Activated CD4-positive, alpha-beta T cell treated with anti-CD3 and anti-CD28 coated beads for 36 hours (primary cell): ENCODE measurements around the gene AMD1. TPM values are rescaled to one million over a fixed set of nuclear protein-coding genes. Genes with fewer than 3 reads are reported as not detected.
"Not testable (repeated sequence)": the region's sequence is repeated elsewhere in the genome, so short reads cannot be mapped to it uniquely, and the experiment has no call there.

Experiments
- ATAC-seq: fragments of 200-7000 bp; cut with Tn5 transposase; one replicate; pipeline ENCODE4 v1.10.0; 2021; ENCODE audit warnings: mild to moderate bottlenecking, moderate library complexity
- CTCF ChIA-PET: fragments of 350-600 bp; sonication (Branson Sonifier 250); formaldehyde crosslinking; loops from one replicate; lab custom pipeline; 2021; ENCODE audit warnings: antibody characterized with exemption; lab: Charles Lee
- POLR2A ChIA-PET: fragments of 350-600 bp; sonication (Branson Sonifier 250); formaldehyde crosslinking; loops from one replicate; lab custom pipeline; 2021; ENCODE audit warnings: antibody characterized with exemption, inconsistent platforms; lab: Charles Lee
- DNase-seq: peaks from one replicate; pipeline ENCODE4 v3.0.0-alpha.2; 2020
- H3K27ac Mint-ChIP-seq: one replicate; pipeline ENCODE4 v1.8.0; 2021; ENCODE audit warnings: mixed read lengths
- H3K27me3 Mint-ChIP-seq: one replicate; pipeline ENCODE4 v1.8.0; 2021; ENCODE audit warnings: mixed read lengths
- H3K36me3 Mint-ChIP-seq: one replicate; pipeline ENCODE4 v1.8.0; 2021; ENCODE audit warnings: low read depth, mixed read lengths
- H3K4me1 Mint-ChIP-seq: one replicate; pipeline ENCODE4 v1.8.0; 2021; ENCODE audit warnings: mixed read lengths
- H3K4me3 Mint-ChIP-seq: one replicate; pipeline ENCODE4 v1.8.0; 2021; ENCODE audit warnings: mild to moderate bottlenecking, moderate library complexity, mixed read lengths
- H3K9me3 Mint-ChIP-seq: one replicate; pipeline ENCODE4 v1.8.0; 2021; ENCODE audit warnings: low read depth, mixed read lengths
- intact Hi-C, 2 experiments: fragments of 100-400 bp; cut with DNase I in 1 of 2; cut with micrococcal nuclease in 1 of 2; formaldehyde crosslinking; loops; one replicate each; pipeline versions ENCODE4 v1.14.2 to v1.15.1; 2022 to 2024; cut with DNase I, micrococcal nuclease
- total RNA-seq, 2 experiments: library from RNA; stranded (reverse); gene quantifications; one replicate each; pipeline ENCODE4 v1.2.3, GENCODE V29; 2021

Gene AMD1
- total RNA-seq, 2 experiments from 2014 or later = 90.5 to 127 TPM

DNA sequence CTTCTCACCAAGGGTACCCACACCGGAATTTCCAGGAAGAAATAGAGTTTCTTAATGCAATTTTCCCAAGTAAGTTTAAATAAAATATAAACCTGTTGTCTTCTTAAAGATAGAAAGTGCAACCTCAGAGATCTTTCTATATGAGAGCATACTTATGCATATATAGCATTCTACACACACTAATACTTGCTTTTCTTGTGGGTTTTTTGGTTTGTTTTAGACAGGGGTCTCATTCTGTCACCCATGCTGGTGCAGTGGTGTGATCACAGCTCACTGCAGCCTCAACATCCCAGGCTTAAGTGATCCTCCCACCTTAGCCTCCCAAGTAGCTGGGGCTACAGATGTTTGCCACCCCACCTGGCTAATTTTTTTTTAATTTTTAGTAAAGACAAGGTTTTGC lies 15.7 kb downstream of the AMD1 start:
- DNase-seq (no peak), ATAC-seq (peak; percentile 42)
- Mint-ChIP-seq H3K4me1 (peaks cover 25% of the 10 kb centered on the region), H3K4me3 (no peak overlapping the region), H3K27ac (no peak overlapping the region), H3K27me3 (no peaks in the 10 kb centered on the region), H3K36me3 (peaks cover 52% of the 10 kb centered on the region), H3K9me3 (no peaks in the 10 kb centered on the region)
- CTCF ChIA-PET = interaction anchor here (1.6 to 1.8 kb wide), 3 partner anchors 7 to 208 kb away, joined by 3 to 7 read pairs (median 5); no protein-coding TSS in a partner anchor
- POLR2A ChIA-PET = interaction anchor here (0.6 to 1.6 kb wide), 6 partner anchors 8 to 980 kb away, joined by 3 to 5 read pairs (median 4); partner anchors contain the start of genes AMD1 and GTF3C6
- intact Hi-C loops = no loop called here

DNA sequence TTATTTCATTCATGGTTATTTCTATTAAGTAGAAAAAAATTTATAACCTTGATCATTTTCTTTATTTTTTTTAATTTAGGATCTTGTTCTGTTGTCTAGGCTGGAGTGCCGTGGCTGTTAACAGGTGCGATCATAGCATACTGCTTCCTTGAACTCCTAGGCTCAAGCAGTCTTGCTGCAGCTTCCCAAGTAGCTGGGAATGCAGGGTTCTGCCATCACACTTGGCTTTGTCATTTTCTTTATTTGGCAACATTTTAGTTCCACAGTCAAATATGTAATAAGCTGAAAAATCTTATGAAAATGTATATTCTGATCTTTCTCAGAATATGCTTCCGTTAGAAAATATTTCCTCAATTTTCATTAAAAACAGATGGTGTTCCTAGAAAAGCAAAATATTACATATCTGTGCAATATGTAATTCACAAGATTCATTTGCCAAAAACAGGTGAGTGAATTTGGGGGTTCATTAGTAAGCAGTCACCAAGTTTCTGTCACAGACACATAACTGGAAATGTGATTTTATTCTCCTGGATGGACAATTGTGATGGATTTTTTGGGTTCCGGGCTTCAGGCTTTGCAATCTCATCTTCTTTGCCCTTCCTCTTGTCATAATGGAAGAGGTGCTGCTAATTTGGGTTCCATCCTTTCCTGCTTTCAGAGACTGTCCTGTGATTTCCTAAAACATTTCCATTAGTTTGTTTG lies 21.5 kb downstream of the AMD1 start:
- ATAC-seq (no peak), DNase-seq (no peak)
- intact Hi-C loops = no loop called here
- H3K9me3 Mint-ChIP-seq = no peaks in the 10 kb centered on the region
- ChIA-PET POLR2A (no interaction called here), CTCF (no interaction called here)
- H3K36me3 Mint-ChIP-seq = peaks cover 70% of the 10 kb centered on the region
- H3K27me3 Mint-ChIP-seq = no peaks in the 10 kb centered on the region
- peaks cover 3% of the 10 kb centered on the region for H3K4me1 Mint-ChIP-seq
- H3K4me3 Mint-ChIP-seq = no peak overlapping the region
- no peak overlapping the region for H3K27ac Mint-ChIP-seq

DNA sequence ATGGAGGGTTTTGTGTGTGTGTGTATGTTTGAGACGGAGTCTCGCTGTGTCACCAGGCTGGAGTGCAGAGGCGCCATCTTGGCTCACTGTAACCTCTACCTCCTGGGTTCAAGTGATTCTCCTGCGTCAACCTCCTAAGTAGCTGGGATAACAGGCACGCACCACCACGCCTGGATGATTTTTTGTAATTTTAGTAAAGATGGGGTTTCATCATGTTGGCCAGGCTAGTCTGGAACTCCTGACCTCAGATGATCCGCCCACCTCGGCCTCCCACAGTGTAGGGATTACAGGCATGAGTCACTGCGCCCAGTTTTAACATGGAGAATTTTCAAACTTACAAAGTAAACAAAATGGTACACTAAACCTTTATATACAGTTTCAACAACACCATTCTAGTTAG lies 22.8 kb downstream of the AMD1 start:
- DNase-seq (no peak), ATAC-seq (no peak)
- H3K9me3 Mint-ChIP-seq = no peaks in the 10 kb centered on the region
- ChIA-PET CTCF (interaction anchor here (1.1 kb wide), 1 partner anchor 10 kb away, joined by 3 read pairs; no protein-coding TSS in a partner anchor), POLR2A (no interaction called here)
- intact Hi-C loops = no loop called here
- H3K4me1 Mint-ChIP-seq = peaks cover 3% of the 10 kb centered on the region
- H3K4me3 Mint-ChIP-seq = no peak overlapping the region
- H3K27ac Mint-ChIP-seq = peak overlapping the region; percentile 31
- H3K36me3 Mint-ChIP-seq = peaks cover 60% of the 10 kb centered on the region
- H3K27me3 Mint-ChIP-seq = no peaks in the 10 kb centered on the region

DNA sequence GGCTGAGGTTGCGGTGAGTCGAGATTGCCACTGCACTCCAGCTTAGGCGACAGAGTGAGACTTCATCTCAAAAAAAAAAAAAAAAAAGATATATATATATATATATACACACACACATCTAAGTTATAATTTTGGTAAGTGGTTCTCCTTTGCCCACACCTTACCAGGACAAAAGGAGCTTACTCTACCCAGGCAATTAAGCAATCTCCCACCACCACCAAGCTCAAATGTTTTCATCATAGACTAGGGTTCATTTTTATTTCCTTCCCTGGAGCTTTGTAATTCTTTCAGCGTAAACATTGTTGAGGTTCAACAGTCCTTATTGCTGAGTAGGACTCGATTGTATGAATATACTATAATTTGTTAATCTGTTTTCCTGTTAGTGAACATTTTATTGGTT lies 23.5 kb downstream of the AMD1 start:
- Mint-ChIP-seq H3K4me3 (no peak overlapping the region), H3K27me3 (no peaks in the 10 kb centered on the region), H3K27ac (no peak overlapping the region), H3K4me1 (peaks cover 3% of the 10 kb centered on the region), H3K9me3 (peaks cover under 1% of the 10 kb centered on the region), H3K36me3 (peaks cover 55% of the 10 kb centered on the region)
- intact Hi-C loops = no loop called here
- DNase-seq = no peak
- ChIA-PET POLR2A (no interaction called here), CTCF (interaction anchor here (1.1 kb wide), 1 partner anchor 11 kb away, joined by 3 read pairs; no protein-coding TSS in a partner anchor)
- no peak for ATAC-seq

DNA sequence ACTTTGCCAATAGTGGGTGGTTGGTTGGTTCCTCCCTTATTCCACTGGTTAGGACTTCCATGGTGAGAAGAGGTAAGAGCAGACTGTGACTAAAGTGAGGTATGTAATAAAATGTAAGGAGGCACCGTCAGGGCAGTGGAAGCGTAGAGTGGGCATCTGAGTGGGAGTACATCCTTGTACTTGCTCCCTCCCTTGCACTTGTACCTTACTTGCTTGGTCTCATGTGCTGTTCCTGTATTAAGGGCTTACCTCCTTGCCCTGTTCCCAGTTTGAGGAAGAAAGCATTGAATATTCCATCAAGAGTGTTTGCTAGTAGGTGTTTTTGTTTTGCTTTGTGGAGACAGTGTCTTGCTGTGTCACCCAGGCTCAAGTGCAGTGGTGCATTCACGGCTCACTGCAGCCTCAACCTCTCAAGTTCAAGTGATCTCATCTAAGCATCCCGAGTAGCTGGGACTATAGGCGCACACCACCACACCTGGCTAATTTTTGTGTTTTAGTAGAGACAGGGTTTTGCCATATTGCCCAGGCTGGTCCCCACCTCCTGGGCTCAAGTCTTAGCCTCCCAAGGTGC lies 25.5 kb downstream of the AMD1 start:
- Mint-ChIP-seq H3K9me3 (peaks cover 13% of the 10 kb centered on the region), H3K4me1 (peaks cover 3% of the 10 kb centered on the region), H3K27ac (no peak overlapping the region), H3K36me3 (peaks cover 48% of the 10 kb centered on the region), H3K27me3 (no peaks in the 10 kb centered on the region), H3K4me3 (no peak overlapping the region)
- ChIA-PET POLR2A (no interaction called here), CTCF (no interaction called here)
- intact Hi-C loops = no loop called here
- no peak for DNase-seq
- peak; percentile 8 for ATAC-seq

DNA sequence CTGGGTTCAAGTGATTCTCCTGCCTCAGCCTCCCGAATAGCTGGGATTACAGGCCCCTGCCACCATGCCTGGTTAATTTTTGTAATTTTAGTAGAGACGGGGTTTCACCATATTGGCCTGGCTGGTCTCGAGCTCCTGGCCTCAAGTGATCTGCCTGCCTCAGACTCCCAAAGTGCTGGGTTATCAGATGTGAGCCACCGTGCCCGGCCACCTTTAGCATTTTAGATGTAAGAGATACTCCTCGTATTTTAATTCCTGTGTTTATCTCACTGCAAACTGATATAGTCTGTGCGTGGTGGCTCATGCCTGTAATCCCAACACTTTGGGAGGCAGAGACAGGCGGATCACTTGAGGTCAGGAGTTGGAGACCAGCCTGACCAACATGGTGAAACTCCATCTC lies 27.0 kb downstream of the AMD1 start:
- H3K4me1 Mint-ChIP-seq, CTCF ChIA-PET, H3K27me3 Mint-ChIP-seq, H3K27ac Mint-ChIP-seq, ATAC-seq, H3K4me3 Mint-ChIP-seq, DNase-seq, intact Hi-C loops: not testable (repeated sequence)
- peaks cover 43% of the 10 kb centered on the region for H3K36me3 Mint-ChIP-seq
- POLR2A ChIA-PET = interaction anchor here (0.6 to 0.8 kb wide), 2 partner anchors 16 to 59 kb away, joined by 3 to 4 read pairs; no protein-coding TSS in a partner anchor
- H3K9me3 Mint-ChIP-seq = peaks cover 20% of the 10 kb centered on the region

DNA sequence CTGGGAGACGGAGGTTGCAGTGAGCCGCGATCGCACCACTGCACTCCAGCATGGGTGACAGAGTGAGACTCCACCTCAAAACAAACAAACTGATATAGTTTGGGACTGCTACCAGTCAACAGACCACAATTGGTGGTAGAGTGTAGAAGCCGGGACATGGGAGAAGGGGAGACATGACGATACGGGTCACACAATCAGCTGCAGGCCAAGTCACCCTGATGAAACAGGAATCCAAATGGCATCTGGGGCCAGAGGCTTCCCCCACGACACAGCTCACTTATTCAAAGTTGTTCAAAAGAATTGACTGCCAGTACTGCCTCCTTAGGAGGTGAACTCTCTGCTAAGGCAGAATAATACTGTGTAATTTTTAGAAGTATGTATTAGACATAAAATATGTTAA lies 27.5 kb downstream of the AMD1 start:
- ATAC-seq = no peak
- POLR2A ChIA-PET = interaction anchor here (0.6 kb wide), 1 partner anchor 59 kb away, joined by 4 read pairs; no protein-coding TSS in a partner anchor

DNA sequence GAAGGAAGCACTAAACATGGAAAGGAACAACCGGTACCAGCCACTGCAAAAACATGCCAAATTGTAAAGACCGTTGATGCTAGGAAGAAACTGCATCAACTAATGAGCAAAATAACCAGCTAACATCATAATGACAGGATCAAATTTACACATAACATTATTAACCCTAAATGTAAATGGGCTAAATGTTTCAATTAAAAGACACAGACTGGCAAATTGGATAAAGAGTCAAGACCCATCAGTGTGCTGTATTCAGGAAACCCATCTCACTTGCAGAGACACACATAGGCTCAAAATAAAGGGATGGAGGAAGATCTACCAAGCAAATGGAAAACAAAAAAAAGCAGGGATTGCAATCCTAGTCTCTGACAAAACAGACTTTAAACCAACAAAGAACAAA lies 31.7 kb downstream of the AMD1 start:
- ATAC-seq, H3K27me3 Mint-ChIP-seq, DNase-seq, CTCF ChIA-PET, H3K27ac Mint-ChIP-seq, intact Hi-C loops, POLR2A ChIA-PET, H3K4me1 Mint-ChIP-seq, H3K4me3 Mint-ChIP-seq: not testable (repeated sequence)
- Mint-ChIP-seq H3K9me3 (peaks cover 29% of the 10 kb centered on the region), H3K36me3 (peaks cover 18% of the 10 kb centered on the region)

More for the DNA sequence above, 27.5 kb downstream of the AMD1 start:
- Mint-ChIP-seq H3K4me1 (peaks cover 3% of the 10 kb centered on the region), H3K27ac (no peak overlapping the region), H3K9me3 (peaks cover 22% of the 10 kb centered on the region), H3K4me3 (no peak overlapping the region), H3K36me3 (peaks cover 38% of the 10 kb centered on the region), H3K27me3 (no peaks in the 10 kb centered on the region)
- intact Hi-C loops = no loop called here
- no peak for DNase-seq
- CTCF ChIA-PET = interaction anchor here (0.6 kb wide), 1 partner anchor 251 kb away, joined by 3 read pairs; no protein-coding TSS in a partner anchor

DNA sequence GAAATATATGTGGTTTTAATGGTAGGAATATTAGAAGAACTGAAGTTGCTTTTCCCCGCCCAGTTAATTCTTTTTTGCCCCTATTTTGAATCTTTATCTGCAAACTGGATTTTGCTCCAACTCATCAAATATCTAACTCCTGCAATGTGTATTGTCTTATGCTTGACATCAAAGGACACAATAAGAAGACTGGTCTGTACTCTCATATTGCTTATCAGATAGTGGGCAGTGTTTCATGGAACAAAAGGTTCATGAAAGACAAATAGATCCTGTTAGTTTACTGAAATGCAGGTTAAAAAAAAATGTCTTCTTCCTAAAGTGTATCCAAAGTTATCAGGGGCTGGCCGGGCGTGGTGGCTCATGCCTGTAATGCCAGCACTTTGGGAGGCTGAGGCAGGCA lies 56.2 kb downstream of the AMD1 start:
- DNase-seq (no peak), ATAC-seq (no peak)
- H3K27ac Mint-ChIP-seq = no peak overlapping the region
- intact Hi-C loops = loop anchor here in 1 of 2 experiments (2.0 kb wide), 1 partner anchor 14 kb away; no protein-coding TSS in a partner anchor
- no peaks in the 10 kb centered on the region for H3K36me3 Mint-ChIP-seq
- no peak overlapping the region for H3K4me3 Mint-ChIP-seq
- H3K9me3 Mint-ChIP-seq = no peaks in the 10 kb centered on the region
- CTCF ChIA-PET = no interaction called here
- no peaks in the 10 kb centered on the region for H3K27me3 Mint-ChIP-seq
- POLR2A ChIA-PET = no interaction called here
- no peaks in the 10 kb centered on the region for H3K4me1 Mint-ChIP-seq

DNA sequence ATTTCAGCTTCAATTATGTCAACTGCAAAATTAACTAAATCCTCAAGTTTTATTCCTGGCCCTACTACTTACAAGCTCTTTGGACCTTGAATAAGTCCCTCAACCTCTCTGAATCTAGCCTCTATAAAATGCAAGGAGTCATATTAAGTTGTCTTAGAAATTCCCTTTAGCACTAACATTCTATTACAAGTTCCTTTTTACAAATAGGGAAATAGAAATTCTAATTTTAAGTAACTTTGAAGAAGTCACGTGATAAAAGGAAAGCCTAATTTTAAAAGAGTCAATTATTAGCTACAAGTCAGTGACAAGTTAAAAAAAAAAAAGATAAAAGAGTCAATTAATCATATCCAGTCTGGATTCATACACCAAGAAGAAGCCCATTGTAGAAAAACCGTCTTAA lies 59.3 kb downstream of the AMD1 start:
- CTCF ChIA-PET = interaction anchor here (0.8 to 1.5 kb wide), 4 partner anchors 10 to 406 kb away, joined by 3 to 5 read pairs (median 4); no protein-coding TSS in a partner anchor
- peaks cover 2% of the 10 kb centered on the region for H3K27me3 Mint-ChIP-seq

DNA sequence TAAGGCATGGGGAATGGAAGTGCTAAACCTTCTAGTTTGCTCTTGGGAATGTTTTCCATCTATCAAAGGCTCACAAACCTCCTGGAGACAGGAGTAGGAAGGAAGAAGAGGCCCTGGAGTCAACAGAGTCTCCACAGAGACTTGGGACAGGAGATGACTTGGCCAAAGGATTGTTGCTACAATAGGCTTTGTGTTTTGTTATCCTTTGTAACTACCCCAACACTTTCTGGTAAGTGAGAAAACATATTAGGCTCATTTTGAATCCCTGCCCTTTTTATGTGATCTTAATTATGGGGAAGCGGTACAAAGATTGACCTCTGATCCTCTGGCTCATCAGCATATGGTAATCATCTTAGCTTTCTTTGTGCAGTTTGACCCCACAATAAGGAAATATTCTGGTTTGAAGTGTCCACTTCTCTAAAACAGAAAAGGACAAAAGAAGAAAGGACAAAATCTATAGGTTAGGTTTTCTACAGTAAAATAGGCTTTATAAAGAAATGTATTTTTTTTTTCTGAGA lies 59.9 kb downstream of the AMD1 start:
- peaks cover 4% of the 10 kb centered on the region for H3K4me1 Mint-ChIP-seq
- ChIA-PET POLR2A (no interaction called here), CTCF (interaction anchor here (0.8 to 1.5 kb wide), 4 partner anchors 10 to 407 kb away, joined by 3 to 5 read pairs (median 4); no protein-coding TSS in a partner anchor)
- H3K27ac Mint-ChIP-seq = no peak overlapping the region
- no peak for ATAC-seq
- no peak for DNase-seq
- no peaks in the 10 kb centered on the region for H3K36me3 Mint-ChIP-seq
- H3K9me3 Mint-ChIP-seq = no peaks in the 10 kb centered on the region
- H3K4me3 Mint-ChIP-seq = no peak overlapping the region
- H3K27me3 Mint-ChIP-seq = peaks cover 2% of the 10 kb centered on the region
- intact Hi-C loops = no loop called here

More for the DNA sequence above, 59.3 kb downstream of the AMD1 start:
- ATAC-seq (no peak), DNase-seq (no peak)
- Mint-ChIP-seq H3K4me1 (no peaks in the 10 kb centered on the region), H3K36me3 (no peaks in the 10 kb centered on the region), H3K27ac (no peak overlapping the region), H3K9me3 (no peaks in the 10 kb centered on the region), H3K4me3 (no peak overlapping the region)
- POLR2A ChIA-PET = no interaction called here
- intact Hi-C loops = no loop called here
